GM23248 (cell line): ENCODE data around the gene PANK4.

Experiments used
- EZH2 ChIP-seq: fragments of 200-600 bp; sonication (generic); IDR thresholded peaks from 2 replicates; pipeline ENCODE4 v1.6.1; 2018; ENCODE audit warnings: antibody characterized with exemption, mild to moderate bottlenecking; ENCODE audit not compliant: insufficient read depth, poor library complexity, severe bottlenecking
- EZH2phosphoT487 ChIP-seq: fragments of 200-600 bp; sonication (generic); IDR thresholded peaks from 2 replicates; pipeline ENCODE4 v1.6.1; 2018; ENCODE audit warnings: antibody characterized with exemption, moderate library complexity, mild to moderate bottlenecking, low read depth; ENCODE audit not compliant: insufficient read depth

DNA sequence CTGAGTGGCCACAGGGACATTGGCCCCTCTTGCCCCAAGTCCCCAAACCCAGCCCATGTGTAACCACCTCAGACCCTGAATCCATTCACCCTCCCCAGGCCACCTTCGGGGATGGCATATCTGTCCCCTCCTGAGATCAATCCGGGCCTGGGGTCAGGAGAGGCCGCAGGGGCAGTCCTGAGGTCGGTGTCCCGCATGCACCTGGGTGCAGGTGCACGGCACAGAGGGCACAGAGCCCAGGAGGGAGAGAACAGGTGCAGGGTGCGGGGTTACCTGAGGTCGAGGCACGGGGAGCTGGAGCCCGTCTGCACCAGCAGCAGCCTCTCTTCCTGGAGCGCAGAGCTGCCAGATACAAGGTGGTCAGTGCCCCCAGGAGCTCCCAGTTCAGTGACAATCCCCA, 16.8 kb downstream of the PANK4 start:
- no peak for TF ChIP-seq EZH2
- TF ChIP-seq EZH2phosphoT487: no peak
